DOHH2 (cell line): ENCODE data around the gene TRPM1.

ENCODE experiments used
- H3F3A ChIP-seq: fragments of 200-600 bp; sonication (generic), shearing (Covaris generic); 2 replicates; pipeline ENCODE4 v1.6.0; 2016; ENCODE audit warnings: antibody characterized with exemption, mild to moderate bottlenecking; ENCODE audit not compliant: control insufficient read depth, insufficient read depth
- H3K27ac ChIP-seq: fragments of 200-600 bp; sonication (generic); 2 replicates; pipeline ENCODE4 v1.5.1; 2014; ENCODE audit warnings: low read depth, mild to moderate bottlenecking, low read length, moderate library complexity
- H3K27me3 ChIP-seq: fragments of 200-600 bp; sonication (generic); 2 replicates; pipeline ENCODE4 v1.6.1; 2014; ENCODE audit warnings: mild to moderate bottlenecking, low read length, mixed read lengths; ENCODE audit not compliant: control insufficient read depth
- H3K36me3 ChIP-seq: fragments of 200-600 bp; sonication (generic); 2 replicates; pipeline ENCODE4 v1.6.1; 2014; ENCODE audit warnings: mild to moderate bottlenecking, low read length, moderate library complexity, mixed read lengths; ENCODE audit not compliant: control insufficient read depth
- H3K4me1 ChIP-seq: fragments of 200-600 bp; sonication (generic); 2 replicates; pipeline ENCODE4 v1.6.1; 2014; ENCODE audit warnings: mild to moderate bottlenecking, low read length, mixed read lengths; ENCODE audit not compliant: control insufficient read depth
- H3K4me2 ChIP-seq: fragments of 200-600 bp; sonication (generic); 2 replicates; pipeline ENCODE4 v1.6.0; 2014; ENCODE audit warnings: mild to moderate bottlenecking, low read length, moderate library complexity
- H3K4me3 ChIP-seq: fragments of 200-600 bp; sonication (generic); 2 replicates; pipeline ENCODE4 v1.5.1; 2014; ENCODE audit warnings: mild to moderate bottlenecking, low read length, mixed read lengths
- H3K79me2 ChIP-seq: fragments of 200-600 bp; sonication (generic); 2 replicates; pipeline ENCODE4 v1.6.1; 2014; ENCODE audit warnings: mild to moderate bottlenecking, low read length, mixed read lengths; ENCODE audit not compliant: control insufficient read depth
- H3K9me2 ChIP-seq: fragments of 200-600 bp; sonication (generic); replicated peaks from 2 replicates; pipeline ENCODE4 v1.6.1; 2014; ENCODE audit warnings: mild to moderate bottlenecking, low read length, mixed read lengths; ENCODE audit not compliant: control insufficient read depth
- H3K9me3 ChIP-seq: fragments of 200-600 bp; sonication (generic); 2 replicates; pipeline ENCODE4 v1.6.1; 2014; ENCODE audit warnings: antibody characterized with exemption, low read length, mixed read lengths; ENCODE audit not compliant: control insufficient read depth, insufficient read depth
- H4K20me1 ChIP-seq: fragments of 200-600 bp; sonication (generic); 2 replicates; pipeline ENCODE4 v1.6.0; 2014; ENCODE audit warnings: low read depth, mild to moderate bottlenecking, antibody characterized with exemption, low read length, moderate library complexity; ENCODE audit not compliant: control insufficient read depth, insufficient read depth
- EZH2phosphoT487 ChIP-seq: fragments of 200-600 bp; sonication (generic); IDR thresholded peaks from 2 replicates; pipeline ENCODE4 v1.6.1; 2017; ENCODE audit warnings: borderline replicate concordance, mild to moderate bottlenecking, antibody characterized with exemption, low read length, moderate library complexity, mixed read lengths
- TF ChIP-seq, protein P1 (sequence below): fragments of 200-600 bp; sonication (generic); IDR thresholded peaks from one replicate; pipeline ENCODE4 v1.5.1; 2014; ENCODE audit warnings: antibody characterized with exemption, mild to moderate bottlenecking, low read depth, low read length; ENCODE audit not compliant: poor library complexity, severe bottlenecking

TRPM1 gene

DNA sequence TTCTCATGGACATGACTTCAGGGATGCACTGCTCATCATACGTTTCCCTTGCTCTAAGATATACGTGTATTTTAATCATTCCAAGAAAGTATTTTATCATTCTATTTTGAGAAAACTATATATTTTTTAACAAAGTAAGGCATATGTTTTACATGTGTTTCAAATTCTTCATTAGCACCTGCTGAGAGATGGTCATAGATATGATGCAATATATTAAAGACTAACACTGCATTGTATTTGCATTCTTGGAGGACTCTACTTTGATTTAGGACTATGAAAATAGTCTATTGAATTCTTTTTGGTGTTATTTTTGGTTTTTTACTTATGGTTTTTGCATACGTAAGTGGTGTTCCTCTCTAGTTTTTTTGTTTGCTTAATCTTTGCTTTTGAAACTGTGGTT, 55.9 kb downstream of the TRPM1 start:
- TF ChIP-seq, protein P1, sequence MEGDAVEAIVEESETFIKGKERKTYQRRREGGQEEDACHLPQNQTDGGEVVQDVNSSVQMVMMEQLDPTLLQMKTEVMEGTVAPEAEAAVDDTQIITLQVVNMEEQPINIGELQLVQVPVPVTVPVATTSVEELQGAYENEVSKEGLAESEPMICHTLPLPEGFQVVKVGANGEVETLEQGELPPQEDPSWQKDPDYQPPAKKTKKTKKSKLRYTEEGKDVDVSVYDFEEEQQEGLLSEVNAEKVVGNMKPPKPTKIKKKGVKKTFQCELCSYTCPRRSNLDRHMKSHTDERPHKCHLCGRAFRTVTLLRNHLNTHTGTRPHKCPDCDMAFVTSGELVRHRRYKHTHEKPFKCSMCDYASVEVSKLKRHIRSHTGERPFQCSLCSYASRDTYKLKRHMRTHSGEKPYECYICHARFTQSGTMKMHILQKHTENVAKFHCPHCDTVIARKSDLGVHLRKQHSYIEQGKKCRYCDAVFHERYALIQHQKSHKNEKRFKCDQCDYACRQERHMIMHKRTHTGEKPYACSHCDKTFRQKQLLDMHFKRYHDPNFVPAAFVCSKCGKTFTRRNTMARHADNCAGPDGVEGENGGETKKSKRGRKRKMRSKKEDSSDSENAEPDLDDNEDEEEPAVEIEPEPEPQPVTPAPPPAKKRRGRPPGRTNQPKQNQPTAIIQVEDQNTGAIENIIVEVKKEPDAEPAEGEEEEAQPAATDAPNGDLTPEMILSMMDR: no peak
- TF ChIP-seq EZH2phosphoT487: no peak
- no peak overlapping the region for H3K4me2 ChIP-seq

DNA sequence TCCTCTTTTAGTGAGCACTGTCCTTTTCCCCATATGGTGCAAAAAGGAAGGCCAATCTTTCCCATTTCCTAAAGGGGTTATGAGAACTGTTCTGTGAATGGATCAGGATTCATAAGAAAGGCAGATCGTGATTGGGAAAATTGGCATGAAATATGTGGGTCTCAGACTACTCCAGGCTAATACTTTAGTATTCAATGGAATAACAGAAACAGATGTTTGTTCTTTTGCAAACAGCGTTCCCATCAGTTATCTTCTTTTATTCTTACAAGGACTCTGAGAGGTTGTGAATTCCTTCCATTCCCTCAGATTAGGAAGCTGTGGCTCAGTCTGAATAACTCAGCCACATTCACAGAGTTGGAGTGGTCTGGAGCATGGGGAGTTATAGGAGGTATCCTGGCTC, 58.8 kb downstream of the TRPM1 start:
- no peak overlapping the region for H3K27ac ChIP-seq
- H3K27me3 ChIP-seq: no peaks in the 10 kb centered on the region
- H3K79me2 ChIP-seq: no peaks in the 10 kb centered on the region
- no peaks in the 10 kb centered on the region for H3F3A ChIP-seq
- no peaks in the 10 kb centered on the region for H3K9me2 ChIP-seq
- no peak overlapping the region for H3K4me2 ChIP-seq
- H3K9me3 ChIP-seq: no peaks in the 10 kb centered on the region
- TF ChIP-seq EZH2phosphoT487: no peak
- TF ChIP-seq, protein P1: no peak
- H3K36me3 ChIP-seq: no peaks in the 10 kb centered on the region
- no peak overlapping the region for H3K4me3 ChIP-seq
- no peaks in the 10 kb centered on the region for H3K4me1 ChIP-seq
- no peaks in the 10 kb centered on the region for H4K20me1 ChIP-seq

More for the DNA sequence above, 55.9 kb downstream of the TRPM1 start:
- Histone ChIP-seq H3K9me3 (no peaks in the 10 kb centered on the region), H3K4me1 (peaks cover 16% of the 10 kb centered on the region), H3K27ac (no peak overlapping the region), H4K20me1 (no peaks in the 10 kb centered on the region), H3K79me2 (no peaks in the 10 kb centered on the region), H3F3A (no peaks in the 10 kb centered on the region), H3K4me3 (no peak overlapping the region), H3K27me3 (no peaks in the 10 kb centered on the region), H3K9me2 (no peaks in the 10 kb centered on the region), H3K36me3 (no peaks in the 10 kb centered on the region)

DNA sequence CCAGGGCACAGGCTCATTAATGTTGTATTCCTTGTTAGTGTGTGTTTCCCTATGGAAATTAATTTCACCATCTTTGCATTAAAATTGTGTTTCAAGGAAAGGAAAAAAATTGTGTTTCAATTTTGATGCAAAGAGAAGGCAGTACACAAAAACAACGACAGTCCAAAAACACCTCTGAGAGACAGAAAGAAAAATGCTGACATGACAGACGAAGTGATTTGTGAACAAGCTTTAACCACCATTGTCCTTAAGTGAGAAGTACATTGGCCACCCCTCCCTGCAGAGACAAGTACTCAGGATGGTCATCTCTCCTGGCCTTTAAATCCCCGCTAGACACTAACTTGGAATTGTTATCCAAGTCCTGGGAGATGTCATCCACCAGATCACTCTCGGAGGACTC, 59.9 kb downstream of the TRPM1 start:
- Histone ChIP-seq H3K27me3 (no peaks in the 10 kb centered on the region), H3K9me3 (no peaks in the 10 kb centered on the region)
- TF ChIP-seq, protein P1: no peak
- TF ChIP-seq EZH2phosphoT487: no peak

DNA sequence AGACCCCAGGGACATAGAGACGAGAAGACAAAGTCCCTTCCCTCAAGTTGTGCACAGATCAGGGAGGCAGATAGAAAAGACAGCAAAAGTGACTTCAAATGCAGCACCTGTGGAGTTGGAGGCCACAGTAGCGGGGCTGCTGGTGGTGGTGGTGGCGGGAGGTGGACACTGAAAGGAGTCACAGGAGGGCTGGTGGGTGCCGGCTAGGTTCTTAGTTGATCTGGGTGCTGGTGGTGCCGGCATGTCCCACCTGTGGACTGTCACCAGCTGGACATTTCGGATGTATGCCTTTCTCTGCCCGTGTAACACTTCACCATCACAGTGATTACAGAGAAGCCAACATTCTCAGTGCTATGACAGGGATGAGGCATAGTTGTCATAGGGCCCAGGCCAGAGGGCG, 60.9 kb downstream of the TRPM1 start:
- Histone ChIP-seq H3K27ac (no peak overlapping the region), H3K27me3 (no peaks in the 10 kb centered on the region), H3K9me2 (no peaks in the 10 kb centered on the region), H4K20me1 (no peaks in the 10 kb centered on the region), H3F3A (no peaks in the 10 kb centered on the region), H3K4me2 (no peak overlapping the region), H3K4me3 (no peak overlapping the region), H3K79me2 (no peaks in the 10 kb centered on the region), H3K4me1 (no peaks in the 10 kb centered on the region), H3K36me3 (no peaks in the 10 kb centered on the region), H3K9me3 (no peaks in the 10 kb centered on the region)
- TF ChIP-seq, protein P1: no peak
- TF ChIP-seq EZH2phosphoT487: no peak

More for the DNA sequence above, 59.9 kb downstream of the TRPM1 start:
- Histone ChIP-seq H4K20me1 (no peaks in the 10 kb centered on the region), H3K4me1 (no peaks in the 10 kb centered on the region), H3F3A (no peaks in the 10 kb centered on the region), H3K79me2 (no peaks in the 10 kb centered on the region), H3K36me3 (no peaks in the 10 kb centered on the region), H3K4me2 (no peak overlapping the region), H3K9me2 (no peaks in the 10 kb centered on the region), H3K4me3 (no peak overlapping the region), H3K27ac (no peak overlapping the region)
